ENCODE measurements around the gene NAV2.
A peak's percentile ranks its signal among the peaks of the same experiment; 100 is the strongest.

The NAV2 gene

DNA sequence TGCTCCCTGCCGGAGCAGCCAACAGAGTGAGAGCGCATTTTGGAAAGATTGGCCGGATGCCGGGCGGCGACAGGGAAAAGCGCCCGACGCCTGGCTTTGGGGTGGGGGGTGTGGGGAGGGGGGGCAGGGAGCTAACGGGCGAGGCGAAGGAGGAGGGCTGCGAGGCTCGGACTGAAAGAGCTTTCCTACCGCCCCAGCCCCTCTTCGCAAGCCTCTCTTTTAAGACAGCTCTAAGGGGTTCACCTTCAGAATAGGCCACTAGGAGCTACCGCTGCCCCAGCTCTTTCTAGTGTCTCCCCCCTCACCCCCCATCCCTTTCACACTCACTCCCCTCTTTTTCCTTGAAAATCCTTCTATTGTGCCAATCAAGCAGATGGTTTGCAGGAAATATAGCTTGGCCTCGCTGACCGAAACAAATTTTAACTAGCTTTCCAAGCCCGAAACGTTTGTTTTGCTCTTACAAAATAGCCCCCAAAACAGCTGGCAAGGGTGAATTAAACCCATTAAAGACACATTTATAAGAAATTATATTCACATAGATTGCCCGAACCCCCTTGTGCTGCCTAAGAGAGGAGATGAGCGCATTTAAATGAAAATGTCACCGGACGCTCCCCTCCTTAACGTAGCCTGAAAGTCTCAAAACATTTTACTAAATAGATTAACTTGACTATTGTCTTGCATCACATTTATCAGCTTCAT, 451.3 kb downstream of the NAV2 start:
- Histone ChIP-seq H3K27me3 (peaks cover 9 to 98% of the 10 kb centered on the region in 2 donors), H3K4me1 (peaks cover 0 to 23% (median 17%) of the 10 kb centered on the region in 4 donors), H3K36me3 (no peaks in the 10 kb centered on the region), H3K27ac (no peak overlapping the region), H3K4me3 (peak overlapping the region; percentile 21 to 39), H3K9me3 (peaks cover 0 to 12% (median 0%) of the 10 kb centered on the region in 3 donors)
- intact Hi-C loops (cut with DNase I; ENCODE audit: low total_unique reads) = no loop called here
- TF ChIP-seq, protein P1, sequence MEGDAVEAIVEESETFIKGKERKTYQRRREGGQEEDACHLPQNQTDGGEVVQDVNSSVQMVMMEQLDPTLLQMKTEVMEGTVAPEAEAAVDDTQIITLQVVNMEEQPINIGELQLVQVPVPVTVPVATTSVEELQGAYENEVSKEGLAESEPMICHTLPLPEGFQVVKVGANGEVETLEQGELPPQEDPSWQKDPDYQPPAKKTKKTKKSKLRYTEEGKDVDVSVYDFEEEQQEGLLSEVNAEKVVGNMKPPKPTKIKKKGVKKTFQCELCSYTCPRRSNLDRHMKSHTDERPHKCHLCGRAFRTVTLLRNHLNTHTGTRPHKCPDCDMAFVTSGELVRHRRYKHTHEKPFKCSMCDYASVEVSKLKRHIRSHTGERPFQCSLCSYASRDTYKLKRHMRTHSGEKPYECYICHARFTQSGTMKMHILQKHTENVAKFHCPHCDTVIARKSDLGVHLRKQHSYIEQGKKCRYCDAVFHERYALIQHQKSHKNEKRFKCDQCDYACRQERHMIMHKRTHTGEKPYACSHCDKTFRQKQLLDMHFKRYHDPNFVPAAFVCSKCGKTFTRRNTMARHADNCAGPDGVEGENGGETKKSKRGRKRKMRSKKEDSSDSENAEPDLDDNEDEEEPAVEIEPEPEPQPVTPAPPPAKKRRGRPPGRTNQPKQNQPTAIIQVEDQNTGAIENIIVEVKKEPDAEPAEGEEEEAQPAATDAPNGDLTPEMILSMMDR (IDR thresholded peaks at IDR 0.05) = no peak
- DNase-seq = no peak
